HL-60 (cell line): ENCODE measurements around the gene MAPT.

Source experiments
- CTCF ChIP-seq: IDR thresholded peaks from one replicate; pipeline ENCODE4 v1.5.1; 2011; ENCODE audit warnings: low read length, control low read depth, inconsistent platforms; ENCODE audit not compliant: insufficient read depth
- REST ChIP-seq: IDR thresholded peaks from 2 replicates; pipeline ENCODE4 v1.6.1; 2012; ENCODE audit warnings: low read depth; ENCODE audit not compliant: insufficient replicate concordance

DNA sequence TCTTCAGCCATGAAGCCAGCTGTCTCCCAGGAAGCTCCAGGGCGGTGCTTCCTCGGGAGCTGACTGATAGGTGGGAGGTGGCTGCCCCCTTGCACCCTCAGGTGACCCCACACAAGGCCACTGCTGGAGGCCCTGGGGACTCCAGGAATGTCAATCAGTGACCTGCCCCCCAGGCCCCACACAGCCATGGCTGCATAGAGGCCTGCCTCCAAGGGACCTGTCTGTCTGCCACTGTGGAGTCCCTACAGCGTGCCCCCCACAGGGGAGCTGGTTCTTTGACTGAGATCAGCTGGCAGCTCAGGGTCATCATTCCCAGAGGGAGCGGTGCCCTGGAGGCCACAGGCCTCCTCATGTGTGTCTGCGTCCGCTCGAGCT is 118.8 kb downstream of the MAPT start:
- TF ChIP-seq REST (no peak), CTCF (no peak)
